Measurements from ENCODE around the gene ISG20L2. TPM values are rescaled to one million over a fixed set of nuclear protein-coding genes. Genes with fewer than 3 reads are reported as not detected.

ISG20L2 gene
- total and polyA plus RNA-seq, 2 experiments from 2014 or later, result 23.1 to 34.9 TPM

DNA sequence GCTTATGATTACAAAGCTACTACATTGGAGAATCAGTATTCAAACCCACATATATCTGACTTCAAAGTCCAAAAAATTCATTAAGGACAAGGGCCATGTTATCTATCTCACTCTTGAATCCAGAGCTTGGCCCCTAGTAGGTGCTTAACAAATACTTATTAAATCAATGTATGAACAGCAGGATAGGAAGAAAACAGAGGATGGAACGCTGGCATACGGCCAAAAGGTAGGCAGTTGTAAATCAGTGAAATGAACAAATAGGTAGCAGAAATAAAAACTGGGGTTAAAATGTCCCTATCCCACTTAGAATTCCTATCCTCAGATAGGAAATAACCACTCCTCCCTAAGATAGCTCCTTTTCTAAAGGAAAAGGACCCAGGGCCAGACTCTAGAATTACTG lies 10.3 kb upstream of the ISG20L2 start:
- peak overlapping the region; percentile 31; the same call in 2 of the 3 replicates for H3K4me3 Mint-ChIP-seq
- no peak overlapping the region for H2AFZ ChIP-seq
- peaks cover 18% of the 10 kb centered on the region for H3K27me3 Mint-ChIP-seq (ENCODE audit: insufficient read depth, low read depth, poor library complexity)
- H3K4me1 ChIP-seq (ENCODE audit: insufficient read depth), result peaks cover 25% of the 10 kb centered on the region
- TF ChIP-seq, protein P1, sequence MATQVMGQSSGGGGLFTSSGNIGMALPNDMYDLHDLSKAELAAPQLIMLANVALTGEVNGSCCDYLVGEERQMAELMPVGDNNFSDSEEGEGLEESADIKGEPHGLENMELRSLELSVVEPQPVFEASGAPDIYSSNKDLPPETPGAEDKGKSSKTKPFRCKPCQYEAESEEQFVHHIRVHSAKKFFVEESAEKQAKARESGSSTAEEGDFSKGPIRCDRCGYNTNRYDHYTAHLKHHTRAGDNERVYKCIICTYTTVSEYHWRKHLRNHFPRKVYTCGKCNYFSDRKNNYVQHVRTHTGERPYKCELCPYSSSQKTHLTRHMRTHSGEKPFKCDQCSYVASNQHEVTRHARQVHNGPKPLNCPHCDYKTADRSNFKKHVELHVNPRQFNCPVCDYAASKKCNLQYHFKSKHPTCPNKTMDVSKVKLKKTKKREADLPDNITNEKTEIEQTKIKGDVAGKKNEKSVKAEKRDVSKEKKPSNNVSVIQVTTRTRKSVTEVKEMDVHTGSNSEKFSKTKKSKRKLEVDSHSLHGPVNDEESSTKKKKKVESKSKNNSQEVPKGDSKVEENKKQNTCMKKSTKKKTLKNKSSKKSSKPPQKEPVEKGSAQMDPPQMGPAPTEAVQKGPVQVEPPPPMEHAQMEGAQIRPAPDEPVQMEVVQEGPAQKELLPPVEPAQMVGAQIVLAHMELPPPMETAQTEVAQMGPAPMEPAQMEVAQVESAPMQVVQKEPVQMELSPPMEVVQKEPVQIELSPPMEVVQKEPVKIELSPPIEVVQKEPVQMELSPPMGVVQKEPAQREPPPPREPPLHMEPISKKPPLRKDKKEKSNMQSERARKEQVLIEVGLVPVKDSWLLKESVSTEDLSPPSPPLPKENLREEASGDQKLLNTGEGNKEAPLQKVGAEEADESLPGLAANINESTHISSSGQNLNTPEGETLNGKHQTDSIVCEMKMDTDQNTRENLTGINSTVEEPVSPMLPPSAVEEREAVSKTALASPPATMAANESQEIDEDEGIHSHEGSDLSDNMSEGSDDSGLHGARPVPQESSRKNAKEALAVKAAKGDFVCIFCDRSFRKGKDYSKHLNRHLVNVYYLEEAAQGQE (IDR thresholded peaks at IDR 0.05; ENCODE audit: unreplicated experiment), result no peak
- TF ChIP-seq POLR2AphosphoS5 (IDR thresholded peaks at IDR 0.05; ENCODE audit: low read depth) (no peak), EZH2phosphoT487 (IDR thresholded peaks at IDR 0.05; ENCODE audit: unreplicated experiment) (no peak), JUNB (IDR thresholded peaks at IDR 0.05; ENCODE audit: unreplicated experiment) (no peak), NANOG (IDR thresholded peaks at IDR 0.05; ENCODE audit: borderline replicate concordance) (no peak), STAT1 (IDR thresholded peaks at IDR 0.05; ENCODE audit: unreplicated experiment) (no peak), ZNF331 (CRISPR knock-in tag; IDR thresholded peaks at IDR 0.05; ENCODE audit: low read depth) (no peak), EZH2 (IDR thresholded peaks at IDR 0.05; ENCODE audit: low read depth, unreplicated experiment) (no peak)
- TF ChIP-seq, protein P2, sequence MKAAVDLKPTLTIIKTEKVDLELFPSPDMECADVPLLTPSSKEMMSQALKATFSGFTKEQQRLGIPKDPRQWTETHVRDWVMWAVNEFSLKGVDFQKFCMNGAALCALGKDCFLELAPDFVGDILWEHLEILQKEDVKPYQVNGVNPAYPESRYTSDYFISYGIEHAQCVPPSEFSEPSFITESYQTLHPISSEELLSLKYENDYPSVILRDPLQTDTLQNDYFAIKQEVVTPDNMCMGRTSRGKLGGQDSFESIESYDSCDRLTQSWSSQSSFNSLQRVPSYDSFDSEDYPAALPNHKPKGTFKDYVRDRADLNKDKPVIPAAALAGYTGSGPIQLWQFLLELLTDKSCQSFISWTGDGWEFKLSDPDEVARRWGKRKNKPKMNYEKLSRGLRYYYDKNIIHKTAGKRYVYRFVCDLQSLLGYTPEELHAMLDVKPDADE (IDR thresholded peaks at IDR 0.05), result no peak
- TF ChIP-seq, protein P3, sequence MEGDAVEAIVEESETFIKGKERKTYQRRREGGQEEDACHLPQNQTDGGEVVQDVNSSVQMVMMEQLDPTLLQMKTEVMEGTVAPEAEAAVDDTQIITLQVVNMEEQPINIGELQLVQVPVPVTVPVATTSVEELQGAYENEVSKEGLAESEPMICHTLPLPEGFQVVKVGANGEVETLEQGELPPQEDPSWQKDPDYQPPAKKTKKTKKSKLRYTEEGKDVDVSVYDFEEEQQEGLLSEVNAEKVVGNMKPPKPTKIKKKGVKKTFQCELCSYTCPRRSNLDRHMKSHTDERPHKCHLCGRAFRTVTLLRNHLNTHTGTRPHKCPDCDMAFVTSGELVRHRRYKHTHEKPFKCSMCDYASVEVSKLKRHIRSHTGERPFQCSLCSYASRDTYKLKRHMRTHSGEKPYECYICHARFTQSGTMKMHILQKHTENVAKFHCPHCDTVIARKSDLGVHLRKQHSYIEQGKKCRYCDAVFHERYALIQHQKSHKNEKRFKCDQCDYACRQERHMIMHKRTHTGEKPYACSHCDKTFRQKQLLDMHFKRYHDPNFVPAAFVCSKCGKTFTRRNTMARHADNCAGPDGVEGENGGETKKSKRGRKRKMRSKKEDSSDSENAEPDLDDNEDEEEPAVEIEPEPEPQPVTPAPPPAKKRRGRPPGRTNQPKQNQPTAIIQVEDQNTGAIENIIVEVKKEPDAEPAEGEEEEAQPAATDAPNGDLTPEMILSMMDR (conservative IDR thresholded peaks at IDR 0.05; ENCODE audit: low read depth in 2 of 2), result no peak
- no peak overlapping the region for H3K4me3 ChIP-seq
- H3K4me2 ChIP-seq, result no peak overlapping the region
- no peaks in the 10 kb centered on the region for H3K9me3 Mint-ChIP-seq
- ATAC-seq, result no peak
- peaks cover 5% of the 10 kb centered on the region; the same call in 1 of the 2 replicates for H3K36me3 ChIP-seq (ENCODE audit: insufficient read depth)
- H3K27ac Mint-ChIP-seq, result no peak overlapping the region
- peaks cover 12% of the 10 kb centered on the region for H3K4me1 Mint-ChIP-seq
- H3K27ac ChIP-seq (ENCODE audit: low read depth), result no peak overlapping the region
- no peaks in the 10 kb centered on the region for H3K9me2 ChIP-seq (ENCODE audit: insufficient read depth)
- peaks cover 13% of the 10 kb centered on the region for H3F3A ChIP-seq (replicated peaks; ENCODE audit: low read depth)
- DNase-seq (ENCODE audit: low spot score), result no peak
- no peaks in the 10 kb centered on the region for H3K27me3 ChIP-seq (ENCODE audit: insufficient read depth)
- H4K20me1 ChIP-seq (replicated peaks; ENCODE audit: insufficient read depth), result no peaks in the 10 kb centered on the region
- H3K36me3 Mint-ChIP-seq (ENCODE audit: low read depth), result peaks cover 38% of the 10 kb centered on the region
- H3K79me2 ChIP-seq (replicated peaks; ENCODE audit: insufficient read depth), result 0 out of 2 replicates have a peak, but pooled peaks cover 7% of the 10 kb centered on the region

Data from GM23338 (cell line).